Spleen (tissue), 7 donors: ENCODE data around the gene ADGRV1.

Experiments used
- CTCF ChIP-seq, 11 experiments: fragments of 200-600 bp in 7 of 11; fragments of 450-650 bp in 4 of 11; sonication (generic) in 4 of 11; IDR thresholded peaks in 8 of 11; conservative IDR thresholded peaks in 3 of 11; 1 replicate in 7 of 11; 2 replicates in 4 of 11; pipeline versions ENCODE4 v1.4.0 to v1.8.0; 2016 to 2021; ENCODE audit warnings: antibody characterized with exemption in 11 of 11, inconsistent platforms in 4 of 11, mild to moderate bottlenecking in 1 of 11
- POLR2A ChIP-seq, 3 donors: fragments of 450-650 bp; IDR thresholded peaks; one replicate each; pipeline ENCODE4 v1.5.1; 2017; ENCODE audit warnings: antibody characterized with exemption in 3 of 3, mild to moderate bottlenecking in 1 of 3
- POLR2AphosphoS5 ChIP-seq, 3 donors: sonication (generic); formaldehyde crosslinking; IDR thresholded peaks; one replicate each; pipeline ENCODE4 v1.5.1; 2017; ENCODE audit warnings: antibody characterized with exemption in 3 of 3
- donor health status: DM: no; HTN: no; CAD: no; lungs with moderate emphysema.
- donor health status: DM: no; HTN: no; CAD: no.
- donor health status: DM: no; HTN: no; CAD: no.

DNA sequence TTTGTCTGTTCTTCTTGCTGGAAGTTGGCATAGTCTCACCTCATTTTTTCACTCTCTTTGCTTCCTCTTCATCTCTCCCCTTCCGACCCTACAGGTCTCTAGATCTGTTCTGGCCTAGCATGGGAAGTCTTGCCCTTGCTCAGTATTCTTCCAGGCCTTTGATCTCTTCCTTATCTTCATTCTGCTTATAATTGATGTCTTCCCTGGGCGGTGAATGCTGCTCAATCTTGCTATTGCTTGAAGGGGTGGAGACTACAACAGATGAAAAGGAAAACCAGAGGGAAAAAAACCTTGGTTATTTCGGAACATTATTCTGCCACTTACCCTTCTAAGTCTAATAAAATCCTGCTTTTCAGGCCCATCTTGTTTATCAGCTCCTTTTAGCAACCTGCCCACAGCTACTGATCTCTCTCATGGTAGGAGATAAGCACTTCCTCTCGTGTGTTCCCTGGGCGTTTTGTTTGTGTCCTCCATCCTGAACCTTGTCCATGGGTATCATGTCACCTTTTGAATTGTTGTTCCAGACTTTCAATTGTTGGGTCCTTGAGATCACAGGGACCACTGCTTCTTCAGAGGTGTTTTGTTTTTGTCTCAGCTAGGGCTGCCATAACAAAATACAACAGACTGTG lies 375.6 kb downstream of the ADGRV1 start:
- TF ChIP-seq POLR2AphosphoS5 (IDR thresholded peaks at IDR 0.05) (no peak), CTCF (IDR thresholded peaks at IDR 0.05 in 8 of 11, conservative IDR thresholded peaks at IDR 0.05 in 3 of 11) (no peak), POLR2A (IDR thresholded peaks at IDR 0.05) (no peak)
